Endothelial cell of umbilical vein (primary cell): ENCODE data around the gene RAB14. TPM values are rescaled to one million over a fixed set of nuclear protein-coding genes. Genes with fewer than 3 reads are reported as not detected.

Source experiments
- BruUV-seq: library from RNA; stranded (reverse); fragments of 400-500 nt; replicated peaks from 2 replicates; lab custom pipeline; 2021; lab: Mats Ljungman, UMichigan
- CTCF ChIA-PET: fragments of 300-600, 350-600 bp; sonication (Branson Sonifier 250); formaldehyde crosslinking; loops from one replicate; lab custom pipeline; 2021; ENCODE audit warnings: antibody characterized with exemption, inconsistent platforms; lab: Charles Lee
- POLR2A ChIA-PET: fragments of 300-600, 350-600 bp; sonication (Branson Sonifier 250); formaldehyde crosslinking; loops from one replicate; lab custom pipeline; 2021; ENCODE audit warnings: antibody characterized with exemption, inconsistent platforms; lab: Charles Lee
- DNase-seq: peaks from one replicate; pipeline ENCODE4 v3.0.0-alpha.2; 2011; ENCODE audit warnings: low read depth, low spot score
- FAIRE-seq: peaks from 2 replicates; lab custom pipeline; 2011; peaks lifted over from hg19 to GRCh38; lab: Jason Lieb, UNC
- H2AFZ ChIP-seq: 2 replicates; pipeline ENCODE4 v1.6.0; 2012; ENCODE audit warnings: low read depth, low read length, control low read depth, inconsistent platforms
- H3K27ac ChIP-seq: 2 replicates; pipeline ENCODE4 v1.5.1; 2011; ENCODE audit warnings: low read depth, mild to moderate bottlenecking, control low read depth, low read length, moderate library complexity; ENCODE audit not compliant: insufficient read depth
- H3K27me3 ChIP-seq, 2 experiments: 2 replicates each; pipeline versions ENCODE4 v1.6.0 to v1.6.1; 2011; ENCODE audit warnings: low read length in 2 of 2, mixed read lengths in 1 of 2; ENCODE audit not compliant: control insufficient read depth in 2 of 2, insufficient read depth in 2 of 2
- H3K36me3 ChIP-seq, 2 experiments: 2 replicates in 1 of 2; 3 replicates in 1 of 2; pipeline ENCODE4 v1.5.1; 2011; ENCODE audit warnings: low read length in 2 of 2, mild to moderate bottlenecking in 1 of 2, moderate library complexity in 1 of 2; ENCODE audit not compliant: control insufficient read depth in 2 of 2, insufficient read depth in 2 of 2; ENCODE audit errors: extremely low read depth in 1 of 2
- H3K4me1 ChIP-seq: 3 replicates; pipeline ENCODE4 v1.5.1; 2011; ENCODE audit warnings: mild to moderate bottlenecking, low read length; ENCODE audit not compliant: control insufficient read depth, insufficient read depth; ENCODE audit errors: extremely low read depth
- H3K4me2 ChIP-seq: 2 replicates; pipeline ENCODE4 v1.6.1; 2011; ENCODE audit warnings: low read length, control low read depth, mixed read lengths; ENCODE audit not compliant: insufficient read depth
- H3K4me3 ChIP-seq, 3 experiments: fragments of 200-600 bp in 1 of 3; sonication (generic), shearing (Covaris generic) in 1 of 3; replicated peaks in 1 of 3; 2 replicates each; pipeline ENCODE4 v1.5.1; 2011 to 2016; ENCODE audit warnings: control low read depth in 3 of 3, low read length in 3 of 3, mild to moderate bottlenecking in 2 of 3, inconsistent platforms in 1 of 3, low read depth in 1 of 3, moderate library complexity in 1 of 3; ENCODE audit not compliant: insufficient read depth in 1 of 3
- H3K79me2 ChIP-seq: 2 replicates; pipeline ENCODE4 v1.6.0; 2012; ENCODE audit warnings: low read length, inconsistent platforms; ENCODE audit not compliant: control insufficient read depth, insufficient read depth
- H3K9ac ChIP-seq: replicated peaks from 2 replicates; pipeline ENCODE3; 2011; ENCODE audit warnings: low read length, control low read depth; ENCODE audit not compliant: insufficient read depth; ENCODE audit errors: extremely low read depth
- H3K9me1 ChIP-seq: replicated peaks from 3 replicates; pipeline ENCODE4 v1.6.0; 2011; ENCODE audit warnings: mild to moderate bottlenecking, low read length; ENCODE audit not compliant: control insufficient read depth, insufficient read depth; ENCODE audit errors: extremely low read depth
- H3K9me3 ChIP-seq: replicated peaks from 2 replicates; pipeline ENCODE4 v1.5.1; 2012; ENCODE audit warnings: low read length, inconsistent platforms; ENCODE audit not compliant: control insufficient read depth, insufficient read depth
- H4K20me1 ChIP-seq: replicated peaks from 2 replicates; pipeline ENCODE3; 2011; ENCODE audit warnings: mild to moderate bottlenecking, low read length; ENCODE audit not compliant: control insufficient read depth, insufficient read depth; ENCODE audit errors: extremely low read depth
- CTCF ChIP-seq, 2 donors: IDR thresholded peaks; 1 replicate in 1 of 2; 2 replicates in 1 of 2; pipeline ENCODE4 v1.5.1; 2011; ENCODE audit warnings: low read length in 2 of 2, mild to moderate bottlenecking in 2 of 2, moderate library complexity in 2 of 2, control low read depth in 1 of 2, inconsistent platforms in 1 of 2, low read depth in 1 of 2; ENCODE audit not compliant: insufficient read depth in 1 of 2; ENCODE audit errors: extremely low read depth in 1 of 2
- EZH2 ChIP-seq: IDR thresholded peaks from 2 replicates; pipeline ENCODE4 v1.6.1; 2012; ENCODE audit warnings: borderline replicate concordance, low read depth, mild to moderate bottlenecking, moderate library complexity, low read length, inconsistent platforms; ENCODE audit not compliant: severe bottlenecking
- FOS ChIP-seq: IDR thresholded peaks from 2 replicates; pipeline ENCODE4 v1.6.1; 2011; ENCODE audit warnings: mild to moderate bottlenecking, low read length, moderate library complexity, borderline replicate concordance; ENCODE audit not compliant: insufficient read depth
- GATA2 ChIP-seq: IDR thresholded peaks from 2 replicates; pipeline ENCODE4 v1.7.0; 2011; ENCODE audit warnings: low read depth, mild to moderate bottlenecking, moderate library complexity, mixed read lengths, low read length; ENCODE audit not compliant: insufficient read length, insufficient read depth
- JUN ChIP-seq: IDR thresholded peaks from 2 replicates; pipeline ENCODE4 v1.6.1; 2011; ENCODE audit warnings: borderline replicate concordance, low read depth; ENCODE audit not compliant: insufficient read length, insufficient read depth
- MAX ChIP-seq: IDR thresholded peaks from 2 replicates; pipeline ENCODE4 v1.6.1; 2011; ENCODE audit not compliant: insufficient read depth, insufficient read length
- POLR2A ChIP-seq: IDR thresholded peaks from 2 replicates; pipeline ENCODE4 v1.6.1; 2012; ENCODE audit warnings: low read depth, mild to moderate bottlenecking, control low read depth, low read length
- POLR2AphosphoS5 ChIP-seq: IDR thresholded peaks from 2 replicates; pipeline ENCODE4 v1.6.1; 2012; ENCODE audit warnings: low read depth, mild to moderate bottlenecking, control low read depth, low read length, moderate library complexity; ENCODE audit not compliant: insufficient read depth
- dilution Hi-C: fragments of 300-500 bp; cut with MboI; formaldehyde crosslinking; loops from one replicate; pipeline ENCODE4 v1.15.0; 2019; ENCODE audit warnings: low sequenced_read_pairs; ENCODE audit not compliant: extremely low pct_ligation_motif_present
- intact Hi-C: fragments of 100-400 bp; cut with micrococcal nuclease; formaldehyde crosslinking; loops from one replicate; pipeline ENCODE4 v1.10.0; 2022
- polyA plus RNA-seq, 4 experiments: library from polyadenylated mRNA; depleted of rRNA in 3 of 4; stranded (reverse) in 3 of 4; unstranded in 1 of 4; fragments of >200 nt; gene quantifications; 2 replicates each; pipeline versions ENCODE4 v1.2.1 to v1.2.3, GENCODE V29; 2011 to 2012; ENCODE audit warnings: missing spikeins in 1 of 4
- total RNA-seq: library from RNA; stranded (reverse); gene quantifications from 2 replicates; pipeline ENCODE4 v1.2.3, GENCODE V29; 2021

RAB14 gene
- total and polyA plus RNA-seq, 2 donors (not counting 3 experiments of a cell fraction or from before 2014, with no cell fraction given), result 18.9 to 79.3 TPM

GRCh38 chr9:121204121-121204520 is 2.5 kb upstream of the RAB14 start:
- Histone ChIP-seq H3K27ac (no peak overlapping the region), H3K79me2 (peaks cover 25% of the 10 kb centered on the region), H3K27me3 (no peaks in the 10 kb centered on the region), H3K4me2 (no peak overlapping the region), H3K4me3 (no peak overlapping the region), H4K20me1 (peaks cover 11% of the 10 kb centered on the region), H3K36me3 (no peaks in the 10 kb centered on the region), H3K4me1 (peaks cover 18% of the 10 kb centered on the region), H3K9ac (no peak overlapping the region), H2AFZ (no peak overlapping the region), H3K9me3 (no peaks in the 10 kb centered on the region), H3K9me1 (no peaks in the 10 kb centered on the region)
- dilution Hi-C loops, result no loop called here
- intact Hi-C loops, result no loop called here
- DNase-seq (no peak), FAIRE-seq (no peak)
- no TSS peak for BruUV-seq
- CTCF ChIA-PET, result interaction anchor here (2.9 kb wide), 1 partner anchor 9 kb away, joined by 12 read pairs; no protein-coding TSS in a partner anchor
- no peak for TF ChIP-seq CTCF (IDR thresholded peaks at IDR 0.05; ENCODE audit: extremely low read depth in 1 of 2, insufficient read depth in 1 of 2, low read depth in 1 of 2, low read length in 2 of 2)
- POLR2A ChIA-PET, result no interaction called here

- Histone ChIP-seq H2AFZ (peak overlapping the region; percentile 46), H3K36me3 (no peaks in the 10 kb centered on the region), H3K4me2 (peak overlapping the region; percentile 91), H3K27ac (peak overlapping the region; percentile 59), H3K9me3 (no peaks in the 10 kb centered on the region), H3K79me2 (peaks cover 55% of the 10 kb centered on the region), H3K9ac (peak overlapping the region; percentile 79), H3K4me1 (peaks cover 36% of the 10 kb centered on the region), H3K4me3 (peak overlapping the region; percentile 85 to 94 (median 86)), H3K9me1 (no peaks in the 10 kb centered on the region), H3K27me3 (no peaks in the 10 kb centered on the region), H4K20me1 (peaks cover 28% of the 10 kb centered on the region)
- intact Hi-C loops, result loop anchor here (2.0 kb wide), 1 partner anchor 14 kb away; no protein-coding TSS in a partner anchor
- FAIRE-seq (no peak), DNase-seq (peak; percentile 29)
- dilution Hi-C loops, result no loop called here
- POLR2A ChIA-PET, result no interaction called here
- no peak for TF ChIP-seq JUN
- no peak for TF ChIP-seq POLR2AphosphoS5
- no peak for TF ChIP-seq FOS
- no peak for TF ChIP-seq POLR2A
- TF ChIP-seq EZH2, result no peak
- TF ChIP-seq CTCF (IDR thresholded peaks at IDR 0.05; ENCODE audit: extremely low read depth in 1 of 2, insufficient read depth in 1 of 2, low read depth in 1 of 2, low read length in 2 of 2), result no peak
- TF ChIP-seq GATA2, result no peak
- no peak for TF ChIP-seq MAX
- CTCF ChIA-PET, result interaction anchor here (0.7 to 1.9 kb wide), 13 partner anchors 11 to 235 kb away, joined by 3 to 12 read pairs (median 3); no protein-coding TSS in a partner anchor
- no TSS peak for BruUV-seq
Observed at GRCh38 chr9:121201045-121201737, 478 bp downstream of the RAB14 start.
